ENCODE measurements around the gene ITGB2. TPM values are rescaled to one million over a fixed set of nuclear protein-coding genes. Genes with fewer than 3 reads are reported as not detected.
A peak's percentile ranks its signal among the peaks of the same experiment; 100 is the strongest.

Gene ITGB2
- total RNA-seq, 4 donors from 2014 or later = 32.7 to 87.3 (median 56.2) TPM

DNA sequence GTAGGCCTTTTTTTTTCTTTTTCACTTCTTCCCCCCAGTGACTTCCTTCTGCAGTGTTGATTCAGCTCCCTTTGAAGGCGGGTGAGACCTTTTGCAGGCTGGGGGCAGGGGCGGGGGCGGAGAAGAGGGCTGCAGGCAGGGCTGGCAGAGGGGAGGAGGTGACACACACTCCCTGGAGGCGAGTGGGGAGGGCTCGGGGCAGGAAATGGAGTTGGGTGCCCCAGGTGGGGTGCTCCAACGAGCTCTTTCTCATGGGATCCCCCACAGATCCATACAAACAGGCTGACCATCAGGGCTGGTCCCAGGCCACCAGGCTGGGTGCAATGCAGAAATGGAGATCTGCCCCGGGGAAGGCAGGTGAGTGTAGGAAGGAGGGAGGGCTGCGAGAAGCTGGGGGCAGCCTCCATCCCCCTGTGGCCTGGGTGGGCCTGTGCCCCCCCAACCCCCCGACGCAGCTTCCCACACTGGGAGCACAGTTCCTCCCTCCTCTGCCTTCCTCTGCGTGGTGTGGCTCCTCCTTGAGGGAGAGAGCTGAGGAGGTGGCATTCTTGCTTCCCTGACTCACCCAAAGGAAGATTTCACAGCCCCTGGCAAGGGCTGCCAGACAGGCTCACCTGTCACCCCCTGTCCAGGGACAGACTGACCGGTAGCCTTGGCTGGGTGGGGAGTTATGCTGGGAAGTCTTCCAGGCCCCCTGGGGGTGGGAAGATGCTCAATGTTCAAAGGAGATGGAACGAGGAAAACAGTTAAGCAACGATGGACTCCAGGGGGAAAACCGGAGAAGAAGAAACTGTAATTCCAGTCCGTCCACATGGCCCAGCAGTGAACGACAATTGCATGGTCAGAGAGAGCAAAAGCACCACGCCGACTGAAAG, 7.1 kb upstream of the ITGB2 start:
- Histone ChIP-seq H3K9me3 (peaks cover 0 to 6% (median 0%) of the 10 kb centered on the region in 4 donors), H3K27ac (peak overlapping the region in 2 of 4 donors; percentile 56 to 72), H3K36me3 (no peaks in the 10 kb centered on the region), H3K4me3 (peak overlapping the region in 2 of 4 donors; percentile 5 to 15), H3K27me3 (peaks cover 0 to 46% of the 10 kb centered on the region in 2 donors), H3K4me1 (peaks cover 0 to 73% (median 49%) of the 10 kb centered on the region in 4 donors)
- DNase-seq (ENCODE audit: low spot score in 2 of 2) = peak in 1 of 2 donors; percentile 49
- 12 to 14% methylated on average over 18 to 19 of the region's 19 CpGs for WGBS, 2 donors
- TF ChIP-seq, protein P1, sequence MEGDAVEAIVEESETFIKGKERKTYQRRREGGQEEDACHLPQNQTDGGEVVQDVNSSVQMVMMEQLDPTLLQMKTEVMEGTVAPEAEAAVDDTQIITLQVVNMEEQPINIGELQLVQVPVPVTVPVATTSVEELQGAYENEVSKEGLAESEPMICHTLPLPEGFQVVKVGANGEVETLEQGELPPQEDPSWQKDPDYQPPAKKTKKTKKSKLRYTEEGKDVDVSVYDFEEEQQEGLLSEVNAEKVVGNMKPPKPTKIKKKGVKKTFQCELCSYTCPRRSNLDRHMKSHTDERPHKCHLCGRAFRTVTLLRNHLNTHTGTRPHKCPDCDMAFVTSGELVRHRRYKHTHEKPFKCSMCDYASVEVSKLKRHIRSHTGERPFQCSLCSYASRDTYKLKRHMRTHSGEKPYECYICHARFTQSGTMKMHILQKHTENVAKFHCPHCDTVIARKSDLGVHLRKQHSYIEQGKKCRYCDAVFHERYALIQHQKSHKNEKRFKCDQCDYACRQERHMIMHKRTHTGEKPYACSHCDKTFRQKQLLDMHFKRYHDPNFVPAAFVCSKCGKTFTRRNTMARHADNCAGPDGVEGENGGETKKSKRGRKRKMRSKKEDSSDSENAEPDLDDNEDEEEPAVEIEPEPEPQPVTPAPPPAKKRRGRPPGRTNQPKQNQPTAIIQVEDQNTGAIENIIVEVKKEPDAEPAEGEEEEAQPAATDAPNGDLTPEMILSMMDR (IDR thresholded peaks at IDR 0.05) = peak in 1 of 5 experiments; percentile 20
- TF ChIP-seq POLR2A (IDR thresholded peaks at IDR 0.05) (no peak), EP300 (IDR thresholded peaks at IDR 0.05) (peak in 1 of 2 donors; percentile 45)

DNA sequence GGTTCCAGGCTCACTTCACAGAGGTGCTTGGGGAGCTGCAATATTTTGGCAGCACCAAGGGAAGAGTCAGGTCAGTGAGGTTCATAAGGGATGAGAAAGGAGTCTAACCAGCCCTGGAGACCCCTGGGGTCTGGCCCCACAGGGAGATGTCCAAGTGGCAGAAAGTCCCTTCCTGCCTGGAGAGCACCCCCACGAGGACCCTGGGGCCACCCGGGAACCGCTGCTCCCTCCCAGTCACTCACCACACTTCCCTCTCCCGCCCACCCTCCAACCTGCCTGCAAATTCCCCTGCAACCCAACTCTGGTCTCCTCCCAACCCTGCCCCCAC, 6.5 kb upstream of the ITGB2 start:
- Histone ChIP-seq H3K4me1 (peaks cover 0 to 67% (median 44%) of the 10 kb centered on the region in 4 donors), H3K36me3 (no peaks in the 10 kb centered on the region), H3K27ac (peak overlapping the region in 1 of 4 donors; percentile 20), H3K27me3 (peaks cover 0 to 41% of the 10 kb centered on the region in 2 donors), H3K4me3 (peak overlapping the region in 1 of 4 donors; percentile 15), H3K9me3 (peaks cover 0 to 6% (median 0%) of the 10 kb centered on the region in 4 donors)
- WGBS, 2 donors = 11 to 14% methylated on average over 4 of the region's 4 CpGs
- no peak for DNase-seq (ENCODE audit: low spot score in 2 of 2)
- TF ChIP-seq EP300 (IDR thresholded peaks at IDR 0.05) = no peak
- no peak for TF ChIP-seq POLR2A (IDR thresholded peaks at IDR 0.05)
- TF ChIP-seq, protein P1 (IDR thresholded peaks at IDR 0.05) = no peak

DNA sequence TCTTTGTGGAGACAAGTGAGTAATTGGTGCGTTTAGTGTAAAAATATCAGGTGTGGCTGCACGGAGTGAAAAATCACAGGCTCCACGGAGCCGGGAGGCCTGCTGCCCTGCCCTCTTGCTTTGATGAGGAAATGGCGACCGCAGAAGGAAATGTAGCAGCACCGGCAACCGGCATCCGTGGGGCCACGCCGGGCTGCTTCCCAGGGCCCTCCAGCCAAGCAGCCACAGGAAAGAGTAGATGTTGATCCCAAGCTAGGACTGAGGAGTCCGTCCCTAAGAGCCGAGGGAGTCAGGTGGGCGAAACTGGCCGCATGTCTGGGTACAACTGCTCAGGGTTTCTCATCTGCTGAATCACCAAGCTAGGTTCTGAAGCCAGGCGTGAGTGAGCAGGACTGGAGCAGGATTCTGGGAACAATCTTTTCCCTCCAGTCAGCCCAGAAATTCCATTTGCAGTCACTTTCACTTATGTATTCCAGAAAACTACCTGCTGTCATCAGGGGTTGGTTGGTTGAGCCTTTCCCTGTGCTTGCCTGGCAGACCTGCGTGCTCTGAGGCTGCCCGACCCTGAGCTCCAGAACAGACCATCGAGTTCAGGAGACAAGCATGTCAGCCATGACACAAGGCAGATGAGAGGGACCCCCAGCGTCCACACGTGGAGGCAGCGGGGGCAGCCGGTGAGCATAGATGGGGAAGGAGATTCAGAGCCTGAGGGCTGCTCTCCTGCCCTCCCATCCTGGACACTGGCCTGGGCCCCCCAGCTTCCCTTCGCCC, 5.8 kb upstream of the ITGB2 start:
- no peak overlapping the region for H3K4me3 ChIP-seq
- 64 to 69% methylated on average over 24 of the region's 24 CpGs for WGBS, 2 donors
- TF ChIP-seq POLR2A (IDR thresholded peaks at IDR 0.05) = no peak
- TF ChIP-seq, protein P1 (IDR thresholded peaks at IDR 0.05) = no peak
- TF ChIP-seq EP300 (IDR thresholded peaks at IDR 0.05) = no peak
- H3K4me1 ChIP-seq = peaks cover 0 to 60% (median 38%) of the 10 kb centered on the region in 4 donors
- peak overlapping the region in 1 of 4 donors; percentile 30 for H3K27ac ChIP-seq
- no peaks in the 10 kb centered on the region for H3K36me3 ChIP-seq
- peaks cover 0 to 34% of the 10 kb centered on the region in 2 donors for H3K27me3 ChIP-seq
- peaks cover 0 to 6% (median 0%) of the 10 kb centered on the region in 4 donors for H3K9me3 ChIP-seq
- no peak for DNase-seq (ENCODE audit: low spot score in 2 of 2)

DNA sequence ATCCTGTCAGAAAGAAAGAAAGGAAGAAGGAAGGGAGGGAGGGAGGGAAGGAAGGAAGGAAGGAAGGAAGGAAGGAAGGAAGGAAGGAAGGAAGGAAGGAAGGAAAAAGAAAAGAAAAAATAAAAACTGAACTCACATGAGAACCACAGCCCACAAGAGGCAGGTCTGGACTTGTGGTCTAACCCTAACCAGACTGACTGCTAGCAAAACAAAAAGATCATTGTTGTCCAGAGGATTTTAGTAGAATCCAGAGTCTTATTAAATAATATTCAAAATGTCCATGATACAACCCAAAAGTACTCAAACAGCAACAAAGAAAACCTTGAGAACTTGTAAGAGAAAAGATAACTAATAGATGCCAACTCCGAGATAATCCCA, 4.7 kb upstream of the ITGB2 start:
- Histone ChIP-seq H3K9me3 (peaks cover 0 to 6% (median 0%) of the 10 kb centered on the region in 4 donors), H3K4me1 (peaks cover 0 to 48% (median 29%) of the 10 kb centered on the region in 4 donors), H3K4me3 (no peak overlapping the region), H3K27me3 (peaks cover 0 to 32% of the 10 kb centered on the region in 2 donors), H3K36me3 (no peaks in the 10 kb centered on the region), H3K27ac (peak overlapping the region in 1 of 4 donors; percentile 62)
- TF ChIP-seq, protein P1 (IDR thresholded peaks at IDR 0.05) = no peak
- TF ChIP-seq EP300 (IDR thresholded peaks at IDR 0.05) = no peak
- no peak for TF ChIP-seq POLR2A (IDR thresholded peaks at IDR 0.05)
- 29 to 30% methylated on average over 1 of the region's 1 CpG for WGBS, 2 donors
- DNase-seq (ENCODE audit: low spot score in 2 of 2) = no peak

Data from tibial nerve (tissue), 4 donors.